ENCODE measurements around the gene DOCK1.
A peak's percentile ranks its signal among the peaks of the same experiment; 100 is the strongest.

Gene DOCK1

GRCh38 chr10:127444155-127444554, 538.9 kb downstream of the DOCK1 start:
- DNase-seq, result no peak

- DNase-seq, result no peak
Observed at GRCh38 chr10:127447197-127447596, 542.0 kb downstream of the DOCK1 start.

GRCh38 chr10:127449490-127449889, 544.3 kb downstream of the DOCK1 start:
- DNase-seq, result no peak

- DNase-seq, result peak in 1 of 2 experiments; percentile 3
Observed at GRCh38 chr10:127450644-127451043, 545.4 kb downstream of the DOCK1 start.

- no peak for DNase-seq
Observed at GRCh38 chr10:127451628-127452027, 546.4 kb downstream of the DOCK1 start.

- DNase-seq, result no peak
Observed at GRCh38 chr10:127452568-127452967, 547.3 kb downstream of the DOCK1 start.

GRCh38 chr10:127453706-127454105, 548.5 kb downstream of the DOCK1 start:
- no peak for DNase-seq

- no peak for DNase-seq
Observed at GRCh38 chr10:127456122-127456521, 550.9 kb downstream of the DOCK1 start.

- DNase-seq, result no peak
Observed at GRCh38 chr10:127458016-127458810, 553.0 kb downstream of the DOCK1 start.

- no peak for DNase-seq
Observed at GRCh38 chr10:127458829-127459228, 553.6 kb downstream of the DOCK1 start.

GRCh38 chr10:127459918-127460317, 554.7 kb downstream of the DOCK1 start:
- no peak for DNase-seq

GRCh38 chr10:127462643-127463295, 557.5 kb downstream of the DOCK1 start:
- DNase-seq, result no peak

- no peak for DNase-seq
Observed at GRCh38 chr10:127463548-127463947, 558.3 kb downstream of the DOCK1 start.

- DNase-seq, result no peak
Observed at GRCh38 chr10:127464561-127464960, 559.3 kb downstream of the DOCK1 start.

- no peak for DNase-seq
Observed at GRCh38 chr10:127467811-127468210, 562.6 kb downstream of the DOCK1 start.

- no peak for DNase-seq
Observed at GRCh38 chr10:127468632-127469031, 563.4 kb downstream of the DOCK1 start.

- no peak for DNase-seq
Observed at GRCh38 chr10:127470911-127471310, 565.7 kb downstream of the DOCK1 start.

GRCh38 chr10:127472976-127473375, 567.7 kb downstream of the DOCK1 start:
- no peak for DNase-seq

- no peak for DNase-seq
Observed at GRCh38 chr10:127474501-127474900, 569.3 kb downstream of the DOCK1 start.

- no peak for DNase-seq
Observed at GRCh38 chr10:127485153-127485857, 580.1 kb downstream of the DOCK1 start.

- no peak for DNase-seq
Observed at GRCh38 chr10:127486355-127486754, 581.1 kb downstream of the DOCK1 start.

GRCh38 chr10:127492607-127493250, 587.5 kb downstream of the DOCK1 start:
- no peak for DNase-seq

GRCh38 chr10:127496035-127496434, 590.8 kb downstream of the DOCK1 start:
- no peak for DNase-seq

Measured in NCI-H446 (cell line).